ENCODE results near the gene ZC3H4. TPM values are rescaled to one million over a fixed set of nuclear protein-coding genes. Genes with fewer than 3 reads are reported as not detected.

Gene ZC3H4
- total and polyA plus RNA-seq, 2 donors (not counting 3 experiments of a cell fraction or from before 2014, with no cell fraction given) = 6.2 to 63.9 TPM

DNA sequence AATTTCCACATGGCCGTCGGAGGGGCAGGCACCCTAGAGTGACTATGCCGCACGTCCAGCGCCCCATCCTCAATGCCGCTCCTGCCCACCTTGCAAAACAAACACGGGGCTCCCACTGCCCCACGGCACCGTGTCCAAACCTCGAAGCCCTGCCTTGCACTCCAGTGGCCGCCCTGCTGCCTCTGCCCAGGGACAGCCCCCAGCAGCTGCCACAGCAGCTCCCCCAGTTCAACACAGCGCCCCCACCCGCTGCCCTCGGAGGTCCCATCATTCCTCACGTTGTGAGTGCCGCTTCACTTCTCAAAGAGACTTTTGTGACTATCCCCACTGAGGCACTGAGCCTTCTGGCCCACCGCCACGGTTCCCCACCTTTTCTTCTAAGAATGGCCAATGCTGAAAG is 42.8 kb downstream of the ZC3H4 start:
- POLR2A ChIA-PET = no interaction called here
- dilution Hi-C loops (cut with MboI; ENCODE audit: extremely low pct_ligation_motif_present, low sequenced_read_pairs) = no loop called here

More for the DNA sequence above, 42.8 kb downstream of the ZC3H4 start:
- Histone ChIP-seq H3K36me3 (ENCODE audit: control insufficient read depth in 2 of 2, extremely low read depth in 1 of 2, insufficient read depth in 2 of 2, low read length in 2 of 2) (peaks cover 8 to 59% of the 10 kb centered on the region in 2 experiments), H3K27ac (ENCODE audit: insufficient read depth, low read depth, low read length) (no peak overlapping the region), H3K4me3 (replicated peaks in 1 of 3; ENCODE audit: insufficient read depth in 1 of 3, low read depth in 1 of 3, low read length in 3 of 3) (no peak overlapping the region), H3K4me2 (ENCODE audit: insufficient read depth, low read length) (no peak overlapping the region), H2AFZ (ENCODE audit: low read depth, low read length) (no peak overlapping the region), H3K4me1 (ENCODE audit: control insufficient read depth, extremely low read depth, insufficient read depth, low read length) (no peaks in the 10 kb centered on the region), H3K9me1 (replicated peaks; ENCODE audit: control insufficient read depth, extremely low read depth, insufficient read depth, low read length) (no peaks in the 10 kb centered on the region), H4K20me1 (replicated peaks; ENCODE audit: control insufficient read depth, extremely low read depth, insufficient read depth, low read length) (no peaks in the 10 kb centered on the region), H3K79me2 (ENCODE audit: control insufficient read depth, insufficient read depth, low read length) (peaks cover 3% of the 10 kb centered on the region), H3K27me3 (ENCODE audit: control insufficient read depth in 2 of 2, insufficient read depth in 2 of 2, low read length in 2 of 2) (no peaks in the 10 kb centered on the region), H3K9ac (replicated peaks; ENCODE audit: extremely low read depth, insufficient read depth, low read length) (no peak overlapping the region), H3K9me3 (replicated peaks; ENCODE audit: control insufficient read depth, insufficient read depth, low read length) (no peaks in the 10 kb centered on the region)
- FAIRE-seq = no peak
- intact Hi-C loops (cut with micrococcal nuclease) = no loop called here
- CTCF ChIA-PET = interaction anchor here (1.1 kb wide), 2 partner anchors 9 to 58 kb away, joined by 4 to 6 read pairs; no protein-coding TSS in a partner anchor
- TF ChIP-seq GATA2 (IDR thresholded peaks at IDR 0.05; ENCODE audit: insufficient read depth, insufficient read length, low read depth, low read length) (no peak), JUN (IDR thresholded peaks at IDR 0.05; ENCODE audit: borderline replicate concordance, insufficient read depth, insufficient read length, low read depth) (no peak), POLR2A (IDR thresholded peaks at IDR 0.05; ENCODE audit: low read depth, low read length) (no peak), FOS (IDR thresholded peaks at IDR 0.05; ENCODE audit: borderline replicate concordance, insufficient read depth, low read length) (no peak), MYC (IDR thresholded peaks at IDR 0.05; ENCODE audit: low read depth, low read length) (no peak), EZH2 (IDR thresholded peaks at IDR 0.05; ENCODE audit: borderline replicate concordance, low read depth, low read length, severe bottlenecking) (no peak), POLR2AphosphoS5 (IDR thresholded peaks at IDR 0.05; ENCODE audit: insufficient read depth, low read depth, low read length) (no peak)
- TF ChIP-seq, protein P1, sequence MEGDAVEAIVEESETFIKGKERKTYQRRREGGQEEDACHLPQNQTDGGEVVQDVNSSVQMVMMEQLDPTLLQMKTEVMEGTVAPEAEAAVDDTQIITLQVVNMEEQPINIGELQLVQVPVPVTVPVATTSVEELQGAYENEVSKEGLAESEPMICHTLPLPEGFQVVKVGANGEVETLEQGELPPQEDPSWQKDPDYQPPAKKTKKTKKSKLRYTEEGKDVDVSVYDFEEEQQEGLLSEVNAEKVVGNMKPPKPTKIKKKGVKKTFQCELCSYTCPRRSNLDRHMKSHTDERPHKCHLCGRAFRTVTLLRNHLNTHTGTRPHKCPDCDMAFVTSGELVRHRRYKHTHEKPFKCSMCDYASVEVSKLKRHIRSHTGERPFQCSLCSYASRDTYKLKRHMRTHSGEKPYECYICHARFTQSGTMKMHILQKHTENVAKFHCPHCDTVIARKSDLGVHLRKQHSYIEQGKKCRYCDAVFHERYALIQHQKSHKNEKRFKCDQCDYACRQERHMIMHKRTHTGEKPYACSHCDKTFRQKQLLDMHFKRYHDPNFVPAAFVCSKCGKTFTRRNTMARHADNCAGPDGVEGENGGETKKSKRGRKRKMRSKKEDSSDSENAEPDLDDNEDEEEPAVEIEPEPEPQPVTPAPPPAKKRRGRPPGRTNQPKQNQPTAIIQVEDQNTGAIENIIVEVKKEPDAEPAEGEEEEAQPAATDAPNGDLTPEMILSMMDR (IDR thresholded peaks at IDR 0.05; ENCODE audit: extremely low read depth in 1 of 2, insufficient read depth in 1 of 2, low read depth in 1 of 2, low read length in 2 of 2) = no peak
- TF ChIP-seq, protein P2, sequence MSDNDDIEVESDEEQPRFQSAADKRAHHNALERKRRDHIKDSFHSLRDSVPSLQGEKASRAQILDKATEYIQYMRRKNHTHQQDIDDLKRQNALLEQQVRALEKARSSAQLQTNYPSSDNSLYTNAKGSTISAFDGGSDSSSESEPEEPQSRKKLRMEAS (IDR thresholded peaks at IDR 0.05; ENCODE audit: insufficient read depth, insufficient read length) = no peak
- no TSS peak for BruUV-seq (replicated peaks)
- DNase-seq (ENCODE audit: low read depth, low spot score) = no peak
